ENCODE results near the gene SUSD1. TPM values are rescaled to one million over a fixed set of nuclear protein-coding genes. Genes with fewer than 3 reads are reported as not detected.

The SUSD1 gene
- total RNA-seq, 4 donors from 2014 or later = 9.5 to 17.3 (median 13.6) TPM

GRCh38 chr9:112069318-112070169, 105.6 kb downstream of the SUSD1 start:
- Histone ChIP-seq H3K27me3 (no peaks in the 10 kb centered on the region), H3K36me3 (no peaks in the 10 kb centered on the region), H3K27ac (no peak overlapping the region), H3K9me3 (no peaks in the 10 kb centered on the region), H3K4me3 (replicated peaks in 1 of 3) (no peak overlapping the region), H3K4me1 (peaks cover 8 to 19% of the 10 kb centered on the region in 2 donors)
- intact Hi-C loops (cut with DNase I) = loop anchor here (5.0 to 10.0 kb wide), 2 partner anchors 307 to 475 kb away; partner anchors contain the start of gene PTGR1
- DNase-seq = no peak
- WGBS, 2 donors = 90 to 92% methylated on average over 15 of the region's 15 CpGs
- TF ChIP-seq CTCF (IDR thresholded peaks at IDR 0.05) (no peak), POLR2A (IDR thresholded peaks at IDR 0.05) (no peak)

- DNase-seq = peak; percentile 44 to 82
- TF ChIP-seq POLR2A (IDR thresholded peaks at IDR 0.05) = no peak
- TF ChIP-seq CTCF (IDR thresholded peaks at IDR 0.05) = no peak
- intact Hi-C loops (cut with DNase I) = no loop called here
- Histone ChIP-seq H3K4me1 (peaks cover 7 to 8% of the 10 kb centered on the region in 2 donors), H3K9me3 (no peaks in the 10 kb centered on the region), H3K27ac (peak overlapping the region in 1 of 3 donors; percentile 74), H3K27me3 (no peaks in the 10 kb centered on the region), H3K36me3 (no peaks in the 10 kb centered on the region), H3K4me3 (replicated peaks in 1 of 3) (no peak overlapping the region)
- WGBS, 2 donors = 58 to 62% methylated on average over 11 to 14 of the region's 14 CpGs
Observed at GRCh38 chr9:112065806-112066606, 109.1 kb downstream of the SUSD1 start.

GRCh38 chr9:112064871-112065270, 110.2 kb downstream of the SUSD1 start:
- 95 to 98% methylated on average over 5 of the region's 5 CpGs for WGBS, 2 donors
- TF ChIP-seq POLR2A (IDR thresholded peaks at IDR 0.05) = no peak

GRCh38 chr9:112063586-112063985, 111.5 kb downstream of the SUSD1 start:
- WGBS, 2 donors = 92 to 95% methylated on average over 4 of the region's 4 CpGs
- no peak for DNase-seq
- Histone ChIP-seq H3K9me3 (no peaks in the 10 kb centered on the region), H3K4me1 (peaks cover 7 to 8% of the 10 kb centered on the region in 2 donors), H3K4me3 (replicated peaks in 1 of 3) (no peak overlapping the region), H3K27ac (no peak overlapping the region), H3K36me3 (no peaks in the 10 kb centered on the region), H3K27me3 (no peaks in the 10 kb centered on the region)
- TF ChIP-seq CTCF (IDR thresholded peaks at IDR 0.05) = no peak
- intact Hi-C loops (cut with DNase I) = no loop called here

More at GRCh38 chr9:112064871-112065270, 110.2 kb downstream of the SUSD1 start:
- H3K36me3 ChIP-seq = no peaks in the 10 kb centered on the region
- DNase-seq = no peak
- H3K4me1 ChIP-seq = peaks cover 7 to 8% of the 10 kb centered on the region in 2 donors
- intact Hi-C loops (cut with DNase I) = no loop called here
- H3K9me3 ChIP-seq = no peaks in the 10 kb centered on the region
- H3K4me3 ChIP-seq (replicated peaks in 1 of 3) = no peak overlapping the region
- H3K27ac ChIP-seq = no peak overlapping the region
- H3K27me3 ChIP-seq = no peaks in the 10 kb centered on the region

- DNase-seq = no peak
- Histone ChIP-seq H3K36me3 (no peaks in the 10 kb centered on the region), H3K27me3 (no peaks in the 10 kb centered on the region), H3K4me3 (replicated peaks in 1 of 3) (no peak overlapping the region), H3K27ac (no peak overlapping the region), H3K9me3 (no peaks in the 10 kb centered on the region), H3K4me1 (peaks cover 7 to 8% of the 10 kb centered on the region in 2 donors)
- TF ChIP-seq CTCF (IDR thresholded peaks at IDR 0.05) (no peak), POLR2A (IDR thresholded peaks at IDR 0.05) (no peak)
- intact Hi-C loops (cut with DNase I) = no loop called here
Observed at GRCh38 chr9:112063151-112063550, 111.9 kb downstream of the SUSD1 start.
